ENCODE results near the gene LTBP1. TPM values are rescaled to one million over a fixed set of nuclear protein-coding genes. Genes with fewer than 3 reads are reported as not detected.

The LTBP1 gene
- total RNA-seq, 1 experiment from 2014 or later, result 12.5 TPM

- no peak for ATAC-seq
- Histone ChIP-seq H3K27me3 (ENCODE audit: control insufficient read depth, insufficient read depth, low read length) (no peaks in the 10 kb centered on the region; the same call in 1 of the 2 replicates), H3K36me3 (ENCODE audit: control insufficient read depth, insufficient read depth, low read length) (no peaks in the 10 kb centered on the region), H3K4me3 (ENCODE audit: low read depth in 2 of 2, low read length in 2 of 2) (no peak overlapping the region), H3K27ac (ENCODE audit: low read length) (no peak overlapping the region), H3K9me3 (ENCODE audit: control insufficient read depth, insufficient read depth, low read depth, low read length) (no peaks in the 10 kb centered on the region), H3K4me1 (ENCODE audit: control insufficient read depth, insufficient read depth, low read length) (no peaks in the 10 kb centered on the region)
- DNase-seq (ENCODE audit: low read depth, low spot score), result no peak
- ChIA-PET POLR2A (no interaction called here), CTCF (no interaction called here)
- in situ Hi-C loops (cut with HindIII; ENCODE audit: low pct_unique_long_range_greater_than_20kb, low sequenced_read_pairs) (no loop called here), intact Hi-C loops (cut with micrococcal nuclease; ENCODE audit: unreplicated experiment) (no loop called here)
- TF ChIP-seq REST (IDR thresholded peaks at IDR 0.05; ENCODE audit: insufficient read depth in 1 of 2, low read depth in 2 of 2, low read length in 1 of 2), result no peak
- TF ChIP-seq POLR2AphosphoS5 (IDR thresholded peaks at IDR 0.05; ENCODE audit: low read depth, low read length), result no peak
- no peak for TF ChIP-seq SIN3A (IDR thresholded peaks at IDR 0.05; ENCODE audit: borderline replicate concordance, insufficient read depth, low read depth, low read length)
- TF ChIP-seq TCF7L2 (IDR thresholded peaks at IDR 0.05; ENCODE audit: low read depth, low read length), result no peak
- no peak for TF ChIP-seq CTCF (IDR thresholded peaks at IDR 0.05)
- no TSS peak for BruUV-seq (replicated peaks)
Measured at GRCh38 chr2:33432871-33433270, 486.1 kb downstream of the LTBP1 start.

- in situ Hi-C loops (cut with HindIII; ENCODE audit: low pct_unique_long_range_greater_than_20kb, low sequenced_read_pairs) (no loop called here), intact Hi-C loops (cut with micrococcal nuclease; ENCODE audit: unreplicated experiment) (no loop called here)
- Histone ChIP-seq H3K4me3 (ENCODE audit: low read depth in 2 of 2, low read length in 2 of 2) (no peak overlapping the region), H3K4me1 (ENCODE audit: control insufficient read depth, insufficient read depth, low read length) (no peaks in the 10 kb centered on the region), H3K9me3 (ENCODE audit: control insufficient read depth, insufficient read depth, low read depth, low read length) (no peaks in the 10 kb centered on the region), H3K27ac (ENCODE audit: low read length) (no peak overlapping the region), H3K27me3 (ENCODE audit: control insufficient read depth, insufficient read depth, low read length) (no peaks in the 10 kb centered on the region; the same call in 1 of the 2 replicates), H3K36me3 (ENCODE audit: control insufficient read depth, insufficient read depth, low read length) (no peaks in the 10 kb centered on the region)
- DNase-seq (ENCODE audit: low read depth, low spot score), result no peak
- TF ChIP-seq SIN3A (IDR thresholded peaks at IDR 0.05; ENCODE audit: borderline replicate concordance, insufficient read depth, low read depth, low read length), result no peak
- TF ChIP-seq REST (IDR thresholded peaks at IDR 0.05; ENCODE audit: insufficient read depth in 1 of 2, low read depth in 2 of 2, low read length in 1 of 2), result no peak
- TF ChIP-seq CTCF (IDR thresholded peaks at IDR 0.05), result no peak
- TF ChIP-seq POLR2AphosphoS5 (IDR thresholded peaks at IDR 0.05; ENCODE audit: low read depth, low read length), result no peak
- TF ChIP-seq TCF7L2 (IDR thresholded peaks at IDR 0.05; ENCODE audit: low read depth, low read length), result no peak
- ChIA-PET POLR2A (no interaction called here), CTCF (no interaction called here)
- ATAC-seq, result no peak
- no TSS peak for BruUV-seq (replicated peaks)
Measured at GRCh38 chr2:33433279-33434235, 486.8 kb downstream of the LTBP1 start.

Data from Panc1 (cell line).